NCI-H1417 (cell line): ENCODE data around the gene GPX2.
"Not testable (repeated sequence)": the region's sequence is repeated elsewhere in the genome, so short reads cannot be mapped to it uniquely, and the experiment has no call there.

Experiments
- DNase-seq, 3 experiments: peaks; one replicate each; lab custom pipeline; 2025; lab: John Stamatoyannopoulos, UW

GPX2 gene

DNA sequence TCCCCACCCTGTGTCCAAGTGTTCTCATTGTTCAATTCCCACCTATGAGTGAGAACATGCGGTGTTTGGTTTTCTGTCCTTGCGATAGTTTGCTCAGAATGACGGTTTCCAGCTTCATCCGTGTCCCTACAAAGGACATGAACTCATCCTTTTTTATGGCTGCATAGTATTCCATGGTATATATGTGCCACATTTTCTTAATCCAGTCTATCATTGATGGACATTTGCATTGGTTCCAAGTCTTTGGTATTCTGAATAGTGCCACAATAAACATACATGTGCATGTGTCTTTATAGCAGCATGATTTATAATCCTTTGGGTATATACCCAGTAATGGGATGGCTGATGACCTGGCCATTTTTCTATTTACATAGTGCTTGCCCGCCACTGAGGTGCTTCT is 29.1 kb downstream of the GPX2 start:
- DNase-seq: not testable (repeated sequence)

DNA sequence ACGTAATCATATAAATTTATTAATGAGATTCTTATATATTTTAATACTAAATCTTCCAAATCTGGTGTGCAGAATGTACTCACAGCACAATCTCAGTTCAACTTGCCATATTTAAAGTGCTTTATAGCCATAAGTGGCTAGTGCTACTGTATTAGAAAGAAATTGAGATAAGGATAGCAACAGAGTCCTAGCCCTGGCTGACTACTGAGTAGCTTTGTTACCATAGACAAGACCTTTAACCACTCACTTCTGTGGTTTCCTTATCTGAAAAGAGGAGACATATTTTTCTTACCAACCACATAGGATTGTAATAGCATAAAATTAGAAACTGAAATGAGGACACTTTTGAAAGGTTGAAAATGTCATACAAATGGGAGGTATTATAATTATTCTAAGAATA is 30.3 kb downstream of the GPX2 start:
- DNase-seq: no peak

DNA sequence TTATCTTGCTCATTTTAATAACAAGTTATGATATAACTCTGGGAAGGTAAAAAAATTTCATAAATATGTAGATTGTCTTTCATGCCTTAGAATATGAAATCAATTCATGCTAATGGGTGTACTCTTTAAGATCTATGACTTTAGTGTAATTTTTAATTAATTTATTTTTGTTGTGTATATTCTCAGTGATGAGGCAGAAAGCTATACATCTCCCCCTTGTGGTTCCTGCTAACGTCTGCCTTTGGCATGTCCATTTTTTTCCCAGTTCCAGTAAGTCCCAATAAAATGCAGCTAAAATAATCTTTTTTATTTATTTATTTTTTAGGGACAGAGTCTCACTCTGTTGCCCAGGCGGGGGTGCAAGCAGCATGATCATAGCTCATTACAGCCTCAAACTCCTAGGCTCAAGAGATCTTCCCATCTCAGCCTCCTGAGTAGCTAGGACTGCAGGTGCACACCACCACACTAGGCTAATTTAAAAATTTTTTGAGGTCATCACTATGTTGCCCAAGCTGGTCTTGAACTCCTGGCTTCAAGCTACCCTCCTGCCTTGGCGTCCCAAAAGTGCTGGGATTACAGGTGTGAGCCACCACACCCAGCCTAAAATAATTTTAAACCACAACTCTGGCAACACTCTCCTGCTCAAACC is 31.6 kb downstream of the GPX2 start:
- DNase-seq: peak in 1 of 3 experiments; percentile 3

DNA sequence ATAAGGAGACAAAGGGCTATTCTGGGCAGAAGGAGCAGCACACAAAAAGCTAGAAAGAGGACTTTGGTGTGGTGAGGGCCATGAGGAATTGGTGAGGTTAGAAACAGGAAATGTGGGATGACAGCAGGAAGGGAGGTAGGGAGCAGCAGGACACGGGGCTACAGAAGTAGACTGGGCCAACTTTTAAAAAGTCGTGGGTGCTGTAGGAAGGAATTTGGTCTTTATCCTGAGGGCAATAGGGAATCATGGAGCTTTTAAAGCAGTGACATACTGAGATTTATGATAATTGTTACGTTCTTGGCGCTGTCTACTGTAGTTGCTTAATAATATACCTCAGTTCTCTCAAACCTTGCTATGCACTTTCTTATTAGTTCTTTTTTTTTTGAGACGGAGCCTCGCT is 36.5 kb downstream of the GPX2 start:
- no peak for DNase-seq

DNA sequence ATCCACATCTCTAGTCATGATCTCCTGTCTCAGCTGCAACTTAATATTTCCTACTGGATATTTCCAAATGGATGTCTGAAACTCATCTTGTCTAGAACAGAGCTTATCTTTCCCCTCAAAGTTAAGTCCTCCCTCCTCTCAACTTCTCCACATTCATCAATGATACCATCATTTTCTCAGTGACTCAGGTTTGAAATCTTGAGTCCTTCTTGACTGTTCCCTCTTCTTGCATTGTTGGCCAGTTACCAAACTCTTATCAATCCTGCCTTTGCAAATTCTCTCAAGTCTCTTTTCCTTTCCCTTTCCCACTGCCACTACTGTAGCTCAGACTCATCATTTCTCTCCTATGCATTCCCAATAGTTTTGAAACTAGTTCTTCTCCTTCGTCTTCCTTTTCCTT is 42.6 kb downstream of the GPX2 start:
- DNase-seq: no peak

DNA sequence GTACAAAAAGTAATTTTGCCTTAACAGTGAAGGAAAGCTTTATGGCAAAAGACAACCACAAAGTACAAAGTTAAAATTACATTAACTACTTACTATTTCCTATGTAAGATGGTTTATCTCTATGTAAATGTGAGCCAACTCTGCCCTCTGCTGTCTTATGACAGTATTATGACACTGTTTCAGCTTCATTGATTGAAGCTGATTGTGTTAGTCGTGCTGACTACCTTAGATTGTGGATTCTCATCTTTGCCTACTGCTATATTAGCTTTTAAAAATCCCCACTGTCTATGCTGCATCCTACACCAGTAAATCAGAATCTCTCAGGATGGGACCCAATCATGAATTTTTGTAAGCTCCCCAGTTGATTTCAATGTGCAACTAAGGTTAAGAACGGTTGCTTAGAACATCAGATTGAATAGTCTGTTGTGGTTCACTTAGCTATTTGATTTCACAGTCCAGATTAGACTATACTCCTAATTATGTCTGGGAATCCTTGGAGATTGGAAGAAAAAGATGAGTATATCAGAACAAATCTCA is 50.6 kb downstream of the GPX2 start:
- peak; percentile 16 to 83 (median 75) for DNase-seq

DNA sequence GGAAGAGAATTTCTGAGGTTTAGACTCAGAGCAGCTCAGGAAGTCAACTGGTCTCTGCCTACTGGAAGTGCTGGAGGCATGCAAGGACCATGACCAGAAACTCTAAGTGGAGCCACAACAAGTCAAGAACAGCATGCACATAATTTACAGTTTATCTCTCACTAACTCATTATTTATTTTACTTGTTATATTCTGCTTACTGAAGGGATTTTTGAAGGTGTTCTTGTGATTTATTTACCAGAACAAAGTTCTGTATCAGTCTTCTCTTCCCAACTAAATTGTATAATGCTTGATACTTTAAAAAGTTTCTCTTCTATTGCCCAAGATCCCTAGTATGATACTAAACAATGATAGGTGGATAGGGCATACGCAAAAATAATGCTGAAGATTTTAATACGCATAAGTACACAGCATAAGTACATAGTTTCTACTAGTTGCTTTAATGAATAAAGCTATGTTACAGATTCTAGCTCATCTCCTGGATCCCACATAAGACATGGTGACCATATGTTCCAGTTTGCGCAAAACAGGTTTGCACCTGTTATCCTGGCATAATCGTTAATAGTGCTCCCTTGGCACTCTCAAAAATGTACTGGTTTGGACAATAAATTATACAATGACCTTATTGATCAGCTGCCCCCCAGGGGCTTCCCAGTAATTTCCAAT is 51.2 kb downstream of the GPX2 start:
- DNase-seq: no peak

DNA sequence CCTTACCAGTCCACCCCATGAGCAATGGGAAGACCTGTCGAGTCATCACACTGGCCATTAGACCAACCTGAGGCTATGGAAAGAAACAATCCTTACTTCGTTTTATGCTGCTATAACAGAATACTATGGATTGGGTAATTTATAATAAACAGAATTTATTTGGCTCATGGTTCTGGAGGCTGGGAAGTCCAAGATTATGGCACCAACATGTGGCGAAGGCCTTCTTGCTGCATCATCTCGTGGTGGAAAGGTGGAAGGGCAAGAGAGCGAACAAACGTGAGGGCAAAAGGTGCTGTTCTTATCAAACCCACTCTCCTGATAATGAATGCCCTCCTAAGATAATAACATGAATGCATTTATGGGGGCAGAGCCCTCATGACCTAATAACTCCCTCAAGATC is 53.2 kb downstream of the GPX2 start:
- no peak for DNase-seq
